ENCODE results near the gene PCA3.
"Not testable (repeated sequence)": the region's sequence is repeated elsewhere in the genome, so short reads cannot be mapped to it uniquely, and the experiment has no call there.

The PCA3 gene

DNA sequence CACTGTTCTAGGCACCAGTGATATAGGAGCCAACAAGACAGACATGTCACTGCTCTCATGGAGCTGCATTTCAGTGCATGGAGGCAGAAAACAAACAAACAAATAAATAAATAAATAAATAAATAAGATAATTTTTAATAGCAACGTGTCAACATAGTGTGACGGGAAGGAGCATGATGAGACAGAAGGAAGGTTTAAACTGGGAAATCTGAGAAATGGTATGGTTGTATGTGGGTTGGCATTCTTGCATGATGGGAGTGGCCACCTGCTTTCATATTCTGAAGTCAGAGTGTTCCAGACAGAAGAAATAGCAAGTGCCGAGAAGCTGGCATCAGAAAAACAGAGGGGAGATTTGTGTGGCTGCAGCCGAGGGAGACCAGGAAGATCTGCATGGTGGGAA lies at the start of gene PCA3:
Gene PCA3, plus strand, starts transcription at position 301 of the 400 bp plus-strand sequence.
- no peak for DNase-seq (ENCODE audit: low spot score)

DNA sequence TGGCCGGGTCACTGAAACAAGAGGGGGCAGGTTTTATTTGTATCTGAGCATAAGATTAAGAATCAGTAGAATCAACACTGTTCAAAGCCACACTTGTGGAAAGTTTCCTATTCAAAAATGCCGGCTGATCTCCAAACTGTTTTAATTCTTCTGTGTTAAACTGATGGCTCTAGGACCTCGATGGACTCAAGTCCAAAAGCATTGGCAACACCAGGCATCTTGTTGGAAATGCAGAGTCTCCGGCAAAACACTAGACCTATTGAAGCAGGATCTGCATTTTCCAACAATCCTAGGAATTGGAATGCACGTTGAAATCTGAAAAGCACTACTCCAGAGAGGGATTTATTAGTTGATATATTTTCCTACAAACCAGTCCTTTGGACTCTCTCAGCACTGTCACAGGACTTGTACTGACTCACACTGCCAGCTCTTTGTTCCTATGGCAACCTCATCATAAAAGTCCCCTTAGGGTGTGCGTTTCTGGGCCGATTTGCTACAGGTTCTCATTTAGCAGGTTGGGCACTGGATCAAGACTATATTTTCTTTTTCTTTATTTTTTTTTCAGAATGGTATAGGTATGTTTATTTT lies 48.1 kb upstream of the PCA3 start:
- peak; percentile 55 for DNase-seq (ENCODE audit: low spot score)

DNA sequence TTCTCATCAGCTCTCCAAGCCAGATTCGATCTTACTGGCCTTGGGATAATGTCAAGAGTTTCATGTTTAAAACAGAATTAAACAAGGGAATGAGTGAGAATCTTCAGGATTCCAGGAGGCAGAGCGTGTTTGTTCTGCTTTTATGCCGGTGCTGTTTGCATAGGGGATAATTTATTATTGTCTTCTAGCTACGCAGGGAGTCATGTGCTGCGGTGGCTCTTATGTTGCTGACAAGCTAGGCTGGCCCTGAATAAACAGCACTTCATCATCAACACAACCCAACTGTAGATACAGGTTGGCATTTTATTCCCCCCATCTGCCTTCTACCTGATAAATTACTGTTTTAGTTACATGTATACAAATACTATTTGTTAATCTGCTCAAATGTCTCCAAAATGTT lies 47.1 kb upstream of the PCA3 start:
- peak; percentile 49 for DNase-seq (ENCODE audit: low spot score)

DNA sequence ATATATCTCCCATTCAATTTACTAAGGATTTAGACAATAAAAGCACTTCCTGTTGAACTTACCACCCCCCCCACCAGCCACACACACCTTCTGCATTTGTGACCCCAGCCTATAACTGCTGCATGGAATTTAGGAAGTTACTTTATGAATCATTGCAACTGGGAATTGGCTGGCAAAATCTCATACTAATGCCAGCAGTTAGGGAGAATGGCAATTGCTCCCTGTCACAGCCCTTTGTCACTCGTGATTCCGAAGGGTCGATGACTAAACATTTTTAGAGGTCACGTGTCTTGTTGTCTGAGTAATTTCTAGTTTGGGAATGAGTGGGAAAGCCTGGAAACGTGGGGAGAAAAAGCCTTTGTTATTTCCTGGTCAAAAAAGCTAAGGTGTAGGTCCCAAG lies 46.6 kb upstream of the PCA3 start:
- DNase-seq (ENCODE audit: low spot score): peak; percentile 40

DNA sequence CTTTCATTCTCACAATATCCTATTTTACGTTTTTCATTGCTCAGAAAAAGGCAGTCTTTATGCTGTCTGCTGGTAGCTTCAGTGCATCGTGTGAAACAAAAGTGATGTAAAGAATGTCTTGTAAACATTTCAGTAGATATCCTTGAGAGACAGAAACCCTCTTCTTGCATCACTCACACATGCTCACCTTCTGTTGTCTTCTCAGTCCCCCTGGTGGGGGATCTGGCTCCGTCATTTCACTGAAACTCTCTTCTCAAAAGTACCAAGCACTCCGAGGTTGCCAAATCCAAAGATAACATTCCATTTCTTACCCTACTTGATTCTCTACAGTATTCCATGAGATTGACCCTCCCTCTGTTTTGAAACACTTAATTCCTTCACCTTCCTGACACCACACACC lies 46.1 kb upstream of the PCA3 start:
- DNase-seq (ENCODE audit: low spot score): peak; percentile 6

DNA sequence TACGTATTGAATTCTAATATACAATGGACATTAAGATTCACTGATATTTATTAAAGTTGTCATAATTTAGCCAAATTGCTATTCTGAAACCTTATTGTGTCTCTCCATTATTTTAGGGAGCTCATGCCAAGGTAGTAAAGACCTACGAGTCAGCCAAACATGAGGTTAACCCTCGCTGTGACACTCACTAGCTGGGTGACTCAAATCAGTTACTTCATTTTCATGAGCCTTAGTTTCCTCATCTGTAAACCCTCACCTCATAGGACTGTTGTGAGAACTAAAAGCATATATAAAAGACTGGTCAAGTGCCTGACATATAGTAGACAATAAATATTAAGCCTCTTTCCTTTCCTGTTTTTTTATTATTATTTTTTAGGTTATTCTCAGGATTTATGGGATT lies 44.0 kb upstream of the PCA3 start:
- no peak for DNase-seq (ENCODE audit: low spot score)

DNA sequence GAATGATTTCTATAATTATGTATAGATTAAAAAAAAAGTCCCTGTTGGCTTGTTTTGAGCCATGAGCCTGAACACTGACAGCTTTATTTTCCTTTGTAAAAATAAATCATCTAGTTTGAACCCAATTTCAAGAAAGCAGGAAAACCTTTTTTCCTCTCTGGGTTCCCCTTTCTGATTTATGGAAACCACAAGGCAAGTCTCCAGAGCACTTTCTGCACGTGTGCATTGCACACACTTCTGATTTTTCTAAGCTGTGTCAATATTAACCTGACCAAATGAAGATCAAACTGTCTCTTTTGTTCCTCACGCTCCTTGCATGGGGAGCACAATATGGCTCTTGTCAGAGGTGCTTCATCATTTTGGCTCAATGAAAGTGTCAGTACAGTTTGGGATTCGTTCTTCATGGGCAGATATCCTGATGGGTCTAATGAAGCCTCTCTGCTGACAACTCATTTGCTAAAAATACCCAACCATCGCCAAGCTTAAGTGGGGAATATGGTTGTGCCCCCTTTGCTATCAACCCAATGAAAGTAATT lies 39.2 kb upstream of the PCA3 start:
- no peak for DNase-seq (ENCODE audit: low spot score)

DNA sequence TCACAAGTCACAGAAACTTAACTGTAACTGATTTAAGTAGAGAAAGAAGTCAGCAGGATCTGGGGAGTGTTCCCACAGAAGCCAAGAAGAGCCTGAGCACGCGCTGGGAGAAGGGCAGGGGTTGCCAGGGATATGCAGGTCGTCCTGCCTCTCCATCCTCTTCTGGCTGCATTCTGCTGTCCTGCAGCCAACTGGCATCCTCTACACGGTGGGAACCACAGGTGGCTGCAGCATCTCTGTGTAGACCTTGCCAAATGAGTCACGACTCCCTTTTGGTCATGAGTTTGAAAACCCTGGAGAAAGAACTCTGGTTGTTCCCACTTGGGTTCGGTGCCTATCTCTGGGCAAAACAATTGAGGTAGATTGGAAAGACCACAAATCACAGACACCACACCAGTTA lies 38.4 kb upstream of the PCA3 start:
- DNase-seq (ENCODE audit: low spot score): no peak

DNA sequence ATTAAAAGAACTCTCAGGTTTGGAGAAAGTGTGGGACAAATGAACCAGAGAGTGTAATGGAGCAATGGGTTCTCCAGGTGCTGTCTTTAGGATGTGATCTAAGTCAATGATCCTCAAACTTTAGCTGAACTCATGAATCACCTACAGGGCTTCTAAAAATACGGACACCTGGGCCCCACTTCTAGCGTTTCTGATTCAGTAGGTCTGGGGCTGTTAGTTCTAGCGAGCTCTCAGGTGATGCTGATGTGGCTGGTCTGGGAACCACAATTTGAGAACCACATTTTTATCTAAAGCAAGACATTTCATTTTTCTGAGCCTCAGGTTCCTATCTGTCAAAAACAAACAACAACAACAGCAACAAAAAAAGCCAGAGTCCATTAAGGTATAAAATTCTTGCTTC lies 35.1 kb upstream of the PCA3 start:
- DNase-seq (ENCODE audit: low spot score): no peak

DNA sequence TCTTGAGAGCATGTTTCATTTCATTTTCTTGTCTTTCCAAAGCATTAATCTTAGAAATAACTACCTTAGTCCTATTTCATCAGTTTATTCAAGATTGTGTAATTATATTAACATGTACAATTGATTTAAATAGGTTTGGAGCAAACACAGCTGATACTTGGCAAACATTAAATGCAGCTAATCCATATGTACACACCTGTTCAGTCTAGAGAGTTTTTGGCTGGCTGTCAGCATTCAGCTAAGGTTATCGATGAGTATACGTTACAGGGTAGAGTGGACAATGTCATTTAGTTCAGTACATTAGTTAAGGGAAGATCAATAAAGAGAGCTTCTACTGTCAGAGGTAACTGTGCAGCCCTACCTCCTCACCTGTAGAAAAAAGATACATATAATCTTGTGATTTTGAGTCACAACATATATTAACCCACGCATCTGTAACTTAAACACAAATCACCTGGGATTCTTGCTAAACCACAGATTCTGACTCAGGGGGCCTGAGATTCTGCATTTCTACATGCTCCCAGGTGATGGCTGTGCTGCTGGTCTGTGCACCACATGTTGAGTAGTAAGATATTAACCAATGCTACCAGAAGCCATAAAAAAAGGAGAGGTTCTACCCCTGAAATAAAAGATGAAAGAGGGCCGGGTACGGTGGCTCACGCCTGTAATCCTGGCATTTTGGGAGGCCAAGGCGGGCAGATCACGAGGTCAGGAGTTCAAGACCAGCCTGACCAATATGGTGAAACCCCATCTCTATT lies 34.1 kb upstream of the PCA3 start:
- no peak for DNase-seq (ENCODE audit: low spot score)

DNA sequence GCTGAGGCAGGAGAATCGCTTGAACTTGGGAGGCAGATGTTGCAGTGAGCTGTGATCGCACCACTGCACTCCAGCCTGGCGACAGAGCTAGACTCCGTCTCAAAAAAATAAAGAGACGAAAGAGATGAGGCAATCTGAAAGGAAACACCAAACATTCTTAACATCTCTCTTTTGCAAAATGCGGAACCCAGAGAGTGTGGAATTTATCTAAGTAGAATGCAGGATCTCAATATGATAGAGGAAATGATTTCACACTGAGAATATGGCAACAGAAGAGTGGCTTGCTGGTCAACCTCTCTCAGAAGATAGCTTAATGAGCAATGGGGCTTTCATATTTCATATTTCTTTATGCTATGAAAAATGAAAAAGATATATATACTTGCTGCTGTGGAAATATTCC lies 33.4 kb upstream of the PCA3 start:
- DNase-seq (ENCODE audit: low spot score): no peak

DNA sequence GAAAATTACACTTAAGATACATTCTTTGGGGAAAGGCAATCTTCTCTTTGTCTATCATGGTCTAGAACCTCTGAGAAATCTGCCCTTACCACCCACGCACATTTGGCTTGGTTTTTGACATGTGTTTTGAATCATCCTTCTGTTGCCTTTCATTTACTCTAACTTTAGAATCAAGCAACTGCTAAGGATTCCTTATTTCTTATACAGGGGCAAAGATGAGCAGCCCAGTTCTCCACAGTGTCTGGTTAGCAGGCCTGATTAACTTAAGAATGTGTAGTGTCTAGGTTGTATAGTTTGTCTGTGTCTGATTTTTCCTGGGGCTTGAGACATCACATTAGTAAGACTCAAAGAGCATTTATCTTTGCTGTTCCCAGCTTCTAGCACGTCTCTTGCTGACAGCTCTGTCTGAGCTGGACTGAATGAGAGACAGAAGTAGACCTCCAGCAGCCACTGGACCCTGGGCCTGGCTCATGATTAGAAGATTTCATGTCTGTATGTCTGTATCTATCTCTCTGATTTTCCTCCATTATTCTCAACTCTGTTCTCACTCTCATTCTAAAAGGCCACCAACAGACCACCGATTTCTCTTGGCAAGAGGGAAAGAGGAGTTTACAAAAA lies 31.8 kb upstream of the PCA3 start:
- no peak for DNase-seq (ENCODE audit: low spot score)

DNA sequence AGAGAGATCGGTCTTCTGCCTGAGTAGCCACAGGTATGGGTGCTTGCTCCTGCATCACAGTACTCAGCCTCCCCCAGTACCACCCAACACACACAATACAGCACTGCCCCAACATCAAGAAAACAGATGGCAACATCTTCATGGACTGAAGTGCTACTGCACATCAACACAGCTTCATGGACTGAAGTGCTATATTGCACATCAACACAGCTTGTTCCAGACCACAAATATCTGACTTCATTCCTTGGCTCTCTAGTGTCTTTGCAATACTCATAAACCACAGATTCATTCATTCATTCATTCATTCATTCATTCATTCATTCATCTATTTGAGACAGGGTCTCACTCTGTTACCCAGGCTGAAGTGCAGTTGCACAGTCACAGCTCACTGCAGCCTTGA lies 31.1 kb upstream of the PCA3 start:
- no peak for DNase-seq (ENCODE audit: low spot score)

DNA sequence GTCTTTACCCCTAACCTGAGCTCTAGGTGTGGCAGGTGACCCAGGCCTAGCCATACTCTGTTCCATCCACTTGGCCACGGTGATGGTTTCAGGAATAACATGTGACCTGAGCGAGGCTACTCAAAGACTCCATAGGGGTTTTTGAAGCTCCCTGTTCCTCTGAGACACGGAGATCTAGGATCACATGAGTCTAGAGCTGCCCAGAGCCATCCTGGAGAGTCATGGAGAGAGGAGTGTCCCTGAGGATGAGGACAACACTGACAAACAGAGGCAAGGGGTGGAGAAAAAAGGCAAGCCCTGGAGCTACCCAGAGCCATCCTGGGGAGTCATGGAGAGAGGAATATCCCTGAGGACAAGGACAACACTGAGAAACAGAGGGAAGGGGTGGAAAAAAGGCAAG lies 29.5 kb upstream of the PCA3 start:
- no peak for DNase-seq (ENCODE audit: low spot score)

DNA sequence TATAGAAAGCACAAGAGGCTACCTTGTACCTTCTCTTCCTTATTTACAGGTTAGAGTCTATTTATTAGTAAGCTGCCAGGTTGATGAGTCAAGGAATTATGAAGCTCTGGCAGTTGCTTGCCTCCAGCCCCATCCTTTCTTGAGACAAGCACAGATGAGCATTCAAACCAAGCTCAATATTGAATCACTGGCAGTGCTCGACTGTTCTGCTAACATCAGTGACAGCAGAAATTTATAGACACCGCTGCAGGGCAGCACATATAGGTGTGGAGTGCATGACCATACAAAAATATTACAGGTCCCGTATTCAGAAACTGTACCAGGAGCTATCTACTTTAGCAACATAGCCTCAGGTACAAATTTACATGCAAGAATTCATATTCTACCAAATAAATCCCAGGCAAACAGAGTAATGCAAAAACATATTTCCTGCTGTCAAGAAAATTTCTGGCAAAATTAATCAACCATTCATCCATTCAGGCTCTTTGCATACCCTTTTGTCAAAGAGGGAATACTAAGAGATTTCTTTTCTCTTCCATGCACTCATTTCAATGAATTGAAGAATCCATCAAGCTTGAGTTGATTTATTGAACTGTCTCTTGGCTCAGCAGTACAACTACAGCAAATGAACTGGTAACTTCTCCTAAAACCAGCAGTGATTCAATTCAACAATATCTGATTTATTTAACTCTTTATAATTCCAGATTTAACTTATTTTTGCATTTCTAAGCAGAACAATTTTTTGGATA lies 26.9 kb upstream of the PCA3 start:
- no peak for DNase-seq (ENCODE audit: low spot score)

DNA sequence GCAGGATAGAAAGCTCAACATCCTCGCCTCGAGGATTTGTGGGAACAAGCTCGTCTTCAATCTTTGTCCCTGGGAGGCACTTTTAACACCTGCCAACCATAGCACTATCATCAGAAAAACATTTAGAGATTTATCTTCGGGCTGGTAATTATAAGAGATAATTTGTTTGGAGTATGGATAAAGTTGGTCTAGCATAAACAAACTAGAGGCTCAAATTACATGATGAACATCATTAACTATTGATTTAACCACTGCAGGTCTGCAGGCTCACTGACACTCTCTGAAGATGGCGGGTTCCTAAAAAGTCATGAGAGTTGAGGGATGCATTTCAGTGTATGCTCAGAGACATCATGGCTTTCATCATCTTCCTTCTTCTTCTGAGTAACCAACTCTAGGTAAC lies 25.8 kb upstream of the PCA3 start:
- no peak for DNase-seq (ENCODE audit: low spot score)

DNA sequence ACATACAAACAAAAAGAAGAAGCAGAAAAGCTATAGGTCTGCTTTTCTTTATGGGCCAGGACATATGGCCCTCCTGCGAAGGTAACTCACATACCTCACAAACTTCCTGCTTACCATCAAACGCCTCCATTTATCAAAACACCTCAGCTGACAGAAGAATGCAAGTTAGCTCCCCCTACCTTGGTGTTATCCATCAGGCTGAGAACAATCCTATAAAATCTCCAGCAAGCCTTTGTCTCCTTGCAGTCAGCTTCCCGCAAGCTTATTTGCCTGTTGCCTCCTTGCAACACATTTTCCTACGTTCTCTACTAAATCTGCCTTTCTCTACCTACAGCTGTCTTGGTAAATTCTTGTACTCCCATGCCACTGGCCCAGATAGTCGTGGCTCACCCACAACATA lies 22.7 kb upstream of the PCA3 start:
- no peak for DNase-seq (ENCODE audit: low spot score)

DNA sequence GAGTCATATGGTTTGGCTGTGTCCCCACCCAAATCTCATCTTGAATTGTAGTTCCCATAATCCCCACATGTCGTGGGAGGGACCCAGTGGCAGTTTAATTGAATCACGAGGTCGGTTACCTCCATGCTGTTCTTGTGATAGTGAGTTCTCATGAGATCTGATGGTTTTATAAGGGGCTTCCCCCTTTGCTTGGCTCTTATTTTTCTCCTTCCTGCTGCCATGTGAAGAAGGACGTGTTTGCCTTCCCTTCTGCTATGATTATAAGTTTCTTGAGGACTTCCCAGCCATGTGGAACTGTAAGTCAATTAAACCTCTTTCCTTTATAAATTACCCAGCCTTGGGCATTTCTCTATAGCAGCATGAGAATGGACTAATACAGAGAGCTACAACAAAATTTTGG lies 21.3 kb upstream of the PCA3 start:
- DNase-seq (ENCODE audit: low spot score): not testable (repeated sequence)

DNA sequence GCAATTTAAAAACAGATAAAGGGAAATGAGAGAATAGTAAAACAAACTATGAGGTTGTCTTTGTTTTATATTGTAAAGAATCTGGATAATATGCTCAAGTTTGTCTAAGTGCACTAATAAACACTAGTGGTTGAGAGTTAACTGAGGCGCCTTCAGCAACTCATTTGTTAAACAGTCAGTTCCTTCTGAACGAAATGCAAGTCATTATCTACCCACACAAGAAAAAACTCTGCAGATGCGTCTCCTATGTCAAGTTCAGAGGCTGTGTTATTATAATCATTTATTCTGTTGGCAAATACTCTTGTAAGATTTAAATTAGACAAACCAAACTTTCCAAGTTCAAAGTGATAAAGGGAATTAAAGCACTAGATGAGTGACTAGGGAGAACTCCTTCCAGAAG lies 20.3 kb upstream of the PCA3 start:
- DNase-seq (ENCODE audit: low spot score): no peak

DNA sequence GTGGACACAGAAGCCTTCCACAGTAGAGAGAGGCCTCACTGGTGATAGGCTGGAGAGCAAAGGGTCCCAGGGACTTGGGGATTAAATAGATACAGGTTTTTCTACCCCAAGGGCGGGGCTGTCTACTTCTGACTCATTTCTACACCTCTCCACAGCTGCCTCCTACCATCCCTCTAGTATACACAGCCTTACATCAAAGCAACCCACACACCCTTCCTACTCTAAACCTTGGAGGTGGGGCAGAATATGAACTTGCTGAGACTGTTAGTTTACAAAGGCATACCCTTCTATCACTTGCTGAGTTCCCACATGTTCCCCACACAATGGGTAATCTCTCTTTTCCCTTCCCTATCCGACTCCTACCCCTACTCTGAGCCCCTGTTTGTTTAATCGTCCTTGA lies 19.9 kb upstream of the PCA3 start:
- no peak for DNase-seq (ENCODE audit: low spot score)

DNA sequence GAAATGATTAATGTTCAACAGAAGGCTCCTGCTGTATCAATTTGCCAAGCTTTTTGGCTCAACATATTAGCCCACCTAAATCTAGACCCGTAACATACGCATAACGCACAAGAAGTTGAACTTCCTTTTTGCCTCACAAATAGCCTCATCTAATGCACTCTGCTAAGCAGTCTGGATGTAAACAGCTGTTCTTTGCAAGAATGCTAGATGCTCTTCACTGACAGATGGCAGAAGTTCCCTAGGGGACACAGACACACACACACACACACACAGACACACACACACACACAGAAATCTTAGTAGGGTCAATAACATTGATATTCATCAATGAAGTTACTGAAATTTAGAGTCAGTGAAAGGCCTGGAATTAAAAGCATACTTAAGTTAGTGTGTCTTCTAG lies 13.2 kb upstream of the PCA3 start:
- DNase-seq (ENCODE audit: low spot score): no peak

DNA sequence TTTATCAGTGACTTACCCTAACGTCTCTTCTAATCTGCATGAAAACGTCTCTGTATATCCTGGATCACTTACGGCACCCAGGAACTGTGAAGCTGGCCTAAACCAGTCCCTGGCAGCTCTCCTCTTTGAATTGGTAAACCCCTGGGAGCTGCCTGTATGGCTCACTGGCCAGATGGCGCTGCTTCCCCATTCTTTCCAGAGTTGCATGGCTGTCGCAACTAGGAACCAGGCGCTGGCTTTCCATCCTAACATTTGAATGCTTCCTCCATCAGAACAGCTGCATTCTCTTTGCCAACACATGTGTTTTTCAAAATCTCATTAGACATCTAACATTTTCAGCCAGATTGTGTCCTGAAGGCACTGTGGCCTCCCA lies 8.0 kb upstream of the PCA3 start:
- peak; percentile 51 for DNase-seq (ENCODE audit: low spot score)
